ENCODE results near the gene HACD3. TPM values are rescaled to one million over a fixed set of nuclear protein-coding genes. Genes with fewer than 3 reads are reported as not detected.

Gene HACD3
- total and polyA plus RNA-seq, 2 experiments from 2014 or later, result 127 to 171 TPM

- Histone ChIP-seq H4K20me1 (ENCODE audit: insufficient read depth, poor library complexity, severe bottlenecking) (no peaks in the 10 kb centered on the region), H3K27me3 (no peaks in the 10 kb centered on the region), H3K27ac (no peak overlapping the region), H3K4me3 (no peak overlapping the region), H3K9me2 (replicated peaks; ENCODE audit: insufficient read depth) (no peaks in the 10 kb centered on the region), H2AFZ (no peak overlapping the region), H3K36me3 (replicated peaks; ENCODE audit: insufficient read depth, low read depth) (no peaks in the 10 kb centered on the region), H3K79me2 (no peaks in the 10 kb centered on the region), H3K4me2 (no peak overlapping the region), H3K4me1 (ENCODE audit: insufficient read depth) (no peaks in the 10 kb centered on the region), H3K9me3 (ENCODE audit: low read depth) (no peaks in the 10 kb centered on the region)
- TF ChIP-seq, protein P1, sequence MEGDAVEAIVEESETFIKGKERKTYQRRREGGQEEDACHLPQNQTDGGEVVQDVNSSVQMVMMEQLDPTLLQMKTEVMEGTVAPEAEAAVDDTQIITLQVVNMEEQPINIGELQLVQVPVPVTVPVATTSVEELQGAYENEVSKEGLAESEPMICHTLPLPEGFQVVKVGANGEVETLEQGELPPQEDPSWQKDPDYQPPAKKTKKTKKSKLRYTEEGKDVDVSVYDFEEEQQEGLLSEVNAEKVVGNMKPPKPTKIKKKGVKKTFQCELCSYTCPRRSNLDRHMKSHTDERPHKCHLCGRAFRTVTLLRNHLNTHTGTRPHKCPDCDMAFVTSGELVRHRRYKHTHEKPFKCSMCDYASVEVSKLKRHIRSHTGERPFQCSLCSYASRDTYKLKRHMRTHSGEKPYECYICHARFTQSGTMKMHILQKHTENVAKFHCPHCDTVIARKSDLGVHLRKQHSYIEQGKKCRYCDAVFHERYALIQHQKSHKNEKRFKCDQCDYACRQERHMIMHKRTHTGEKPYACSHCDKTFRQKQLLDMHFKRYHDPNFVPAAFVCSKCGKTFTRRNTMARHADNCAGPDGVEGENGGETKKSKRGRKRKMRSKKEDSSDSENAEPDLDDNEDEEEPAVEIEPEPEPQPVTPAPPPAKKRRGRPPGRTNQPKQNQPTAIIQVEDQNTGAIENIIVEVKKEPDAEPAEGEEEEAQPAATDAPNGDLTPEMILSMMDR (IDR thresholded peaks at IDR 0.05; ENCODE audit: poor library complexity), result no peak
- TF ChIP-seq EZH2 (IDR thresholded peaks at IDR 0.05; ENCODE audit: borderline replicate concordance), result no peak
- TF ChIP-seq EZH2phosphoT487 (IDR thresholded peaks at IDR 0.05; ENCODE audit: low read depth, severe bottlenecking, unreplicated experiment), result no peak
- 62% methylated on average over 5 of the region's 5 CpGs for WGBS (ENCODE audit: low lambda C conversion rate, missing lambda C conversion rate)
- DNase-seq (ENCODE audit: low spot score), result no peak
These were observed 89.5 kb downstream of the HACD3 start for GRCh38 chr15:65619626-65620290.

- no peak overlapping the region for H3K4me3 ChIP-seq
- TF ChIP-seq, protein P1 (IDR thresholded peaks at IDR 0.05; ENCODE audit: poor library complexity), result no peak
- no peak for TF ChIP-seq EZH2 (IDR thresholded peaks at IDR 0.05; ENCODE audit: borderline replicate concordance)
- no peak for TF ChIP-seq EZH2phosphoT487 (IDR thresholded peaks at IDR 0.05; ENCODE audit: low read depth, severe bottlenecking, unreplicated experiment)
- WGBS (ENCODE audit: low lambda C conversion rate, missing lambda C conversion rate), result 82% methylated on average over 2 of the region's 2 CpGs
- no peaks in the 10 kb centered on the region for H3K9me3 ChIP-seq (ENCODE audit: low read depth)
- no peaks in the 10 kb centered on the region for H3K79me2 ChIP-seq
- H3K27ac ChIP-seq, result no peak overlapping the region
- no peaks in the 10 kb centered on the region for H4K20me1 ChIP-seq (ENCODE audit: insufficient read depth, poor library complexity, severe bottlenecking)
- no peaks in the 10 kb centered on the region for H3K27me3 ChIP-seq
- no peaks in the 10 kb centered on the region for H3K4me1 ChIP-seq (ENCODE audit: insufficient read depth)
- no peak overlapping the region for H2AFZ ChIP-seq
- no peak for DNase-seq (ENCODE audit: low spot score)
- no peaks in the 10 kb centered on the region for H3K36me3 ChIP-seq (replicated peaks; ENCODE audit: insufficient read depth, low read depth)
- H3K9me2 ChIP-seq (replicated peaks; ENCODE audit: insufficient read depth), result no peaks in the 10 kb centered on the region
- H3K4me2 ChIP-seq, result no peak overlapping the region
These were observed 90.6 kb downstream of the HACD3 start for GRCh38 chr15:65620833-65621232.

DNA sequence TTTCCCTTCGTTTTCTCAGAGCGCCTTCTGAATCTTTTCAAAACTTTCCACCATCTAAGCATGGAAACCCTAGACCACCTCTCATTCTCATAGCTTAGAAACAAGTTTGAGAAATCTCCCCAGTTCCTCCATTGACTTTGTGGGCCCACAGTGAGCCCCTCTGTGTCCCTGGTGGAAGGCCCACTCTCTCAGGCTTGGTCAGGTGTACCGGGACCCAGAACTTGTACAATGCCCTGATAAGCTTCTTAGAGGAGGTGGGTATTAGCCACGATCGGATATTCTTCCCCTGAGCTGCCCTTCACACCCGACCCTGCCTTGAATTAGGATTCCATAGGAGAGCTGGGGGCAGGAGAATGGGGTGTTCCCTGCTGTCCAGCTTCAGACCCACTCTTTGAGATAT is 91.4 kb downstream of the HACD3 start, which contains the start of gene SLC24A1:
Gene SLC24A1, plus strand, starts transcription at position 301 of the 400 bp plus-strand sequence. CDS start 2,143 bp downstream, outside the sequence.
- WGBS (ENCODE audit: low lambda C conversion rate, missing lambda C conversion rate), result 86% methylated on average over 6 of the region's 6 CpGs
- H3K9me2 ChIP-seq (replicated peaks; ENCODE audit: insufficient read depth), result no peaks in the 10 kb centered on the region

More for the DNA sequence above, 91.4 kb downstream of the HACD3 start, which contains the start of gene SLC24A1:
- Histone ChIP-seq H3K27ac (no peak within 1 kb of the TSS), H3K4me2 (no peak within 1 kb of the TSS), H4K20me1 (ENCODE audit: insufficient read depth, poor library complexity, severe bottlenecking) (no peaks in the 10 kb centered on the region), H2AFZ (no peak within 1 kb of the TSS), H3K4me3 (no peak within 1 kb of the TSS), H3K9me3 (ENCODE audit: low read depth) (no peaks in the 10 kb centered on the region), H3K27me3 (no peaks in the 10 kb centered on the region), H3K36me3 (replicated peaks; ENCODE audit: insufficient read depth, low read depth) (no peaks in the 10 kb centered on the region), H3K4me1 (ENCODE audit: insufficient read depth) (no peaks in the 10 kb centered on the region), H3K79me2 (no peaks in the 10 kb centered on the region)
- TF ChIP-seq EZH2 (IDR thresholded peaks at IDR 0.05; ENCODE audit: borderline replicate concordance) (no peak), EZH2phosphoT487 (IDR thresholded peaks at IDR 0.05; ENCODE audit: low read depth, severe bottlenecking, unreplicated experiment) (no peak)
- TF ChIP-seq, protein P1 (IDR thresholded peaks at IDR 0.05; ENCODE audit: poor library complexity), result no peak
- no peak for DNase-seq (ENCODE audit: low spot score)
